Epithelial cell of proximal tubule (primary cell): ENCODE measurements around the gene FAM13B. TPM values are rescaled to one million over a fixed set of nuclear protein-coding genes. Genes with fewer than 3 reads are reported as not detected.

Experiments
- DNase-seq: peaks from one replicate; pipeline ENCODE4 v3.0.0-alpha.2; 2011; ENCODE audit warnings: low read depth
- H3K4me3 ChIP-seq: 2 replicates; pipeline ENCODE4 v1.5.1; 2011; ENCODE audit warnings: low read depth, mild to moderate bottlenecking, low read length
- total RNA-seq: library from RNA; depleted of rRNA; stranded (reverse); fragments of >200 nt; gene quantifications from 2 replicates; pipeline ENCODE4 v1.2.3, GENCODE V29; 2015
- TF ChIP-seq, protein P1 (sequence below): conservative IDR thresholded peaks from 2 replicates; pipeline ENCODE4 v1.5.1; 2012; ENCODE audit warnings: low read depth, mild to moderate bottlenecking, low read length

Gene FAM13B
- total RNA-seq, 1 donor from 2014 or later = 4.0 TPM

DNA sequence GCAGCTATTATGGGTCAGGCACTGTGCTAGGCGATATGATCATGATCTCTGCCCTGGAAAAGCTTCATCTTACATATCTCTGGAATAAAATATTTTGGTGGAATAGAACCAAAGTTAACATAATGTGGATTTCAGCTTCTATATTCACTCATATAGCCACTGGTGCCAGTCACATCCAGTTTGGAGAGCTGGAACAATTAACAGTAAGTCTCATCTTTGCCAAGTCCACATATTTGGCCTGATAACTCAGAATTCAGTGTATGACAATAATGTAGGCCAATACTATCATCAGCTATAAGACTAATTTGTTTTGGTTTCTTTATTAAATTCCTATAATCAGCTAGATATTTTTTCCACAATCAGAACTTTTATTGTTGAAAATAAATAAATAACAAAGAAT lies 5.9 kb upstream of the FAM13B start:
- no peak overlapping the region for H3K4me3 ChIP-seq
- TF ChIP-seq, protein P1, sequence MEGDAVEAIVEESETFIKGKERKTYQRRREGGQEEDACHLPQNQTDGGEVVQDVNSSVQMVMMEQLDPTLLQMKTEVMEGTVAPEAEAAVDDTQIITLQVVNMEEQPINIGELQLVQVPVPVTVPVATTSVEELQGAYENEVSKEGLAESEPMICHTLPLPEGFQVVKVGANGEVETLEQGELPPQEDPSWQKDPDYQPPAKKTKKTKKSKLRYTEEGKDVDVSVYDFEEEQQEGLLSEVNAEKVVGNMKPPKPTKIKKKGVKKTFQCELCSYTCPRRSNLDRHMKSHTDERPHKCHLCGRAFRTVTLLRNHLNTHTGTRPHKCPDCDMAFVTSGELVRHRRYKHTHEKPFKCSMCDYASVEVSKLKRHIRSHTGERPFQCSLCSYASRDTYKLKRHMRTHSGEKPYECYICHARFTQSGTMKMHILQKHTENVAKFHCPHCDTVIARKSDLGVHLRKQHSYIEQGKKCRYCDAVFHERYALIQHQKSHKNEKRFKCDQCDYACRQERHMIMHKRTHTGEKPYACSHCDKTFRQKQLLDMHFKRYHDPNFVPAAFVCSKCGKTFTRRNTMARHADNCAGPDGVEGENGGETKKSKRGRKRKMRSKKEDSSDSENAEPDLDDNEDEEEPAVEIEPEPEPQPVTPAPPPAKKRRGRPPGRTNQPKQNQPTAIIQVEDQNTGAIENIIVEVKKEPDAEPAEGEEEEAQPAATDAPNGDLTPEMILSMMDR = no peak
- DNase-seq = no peak

DNA sequence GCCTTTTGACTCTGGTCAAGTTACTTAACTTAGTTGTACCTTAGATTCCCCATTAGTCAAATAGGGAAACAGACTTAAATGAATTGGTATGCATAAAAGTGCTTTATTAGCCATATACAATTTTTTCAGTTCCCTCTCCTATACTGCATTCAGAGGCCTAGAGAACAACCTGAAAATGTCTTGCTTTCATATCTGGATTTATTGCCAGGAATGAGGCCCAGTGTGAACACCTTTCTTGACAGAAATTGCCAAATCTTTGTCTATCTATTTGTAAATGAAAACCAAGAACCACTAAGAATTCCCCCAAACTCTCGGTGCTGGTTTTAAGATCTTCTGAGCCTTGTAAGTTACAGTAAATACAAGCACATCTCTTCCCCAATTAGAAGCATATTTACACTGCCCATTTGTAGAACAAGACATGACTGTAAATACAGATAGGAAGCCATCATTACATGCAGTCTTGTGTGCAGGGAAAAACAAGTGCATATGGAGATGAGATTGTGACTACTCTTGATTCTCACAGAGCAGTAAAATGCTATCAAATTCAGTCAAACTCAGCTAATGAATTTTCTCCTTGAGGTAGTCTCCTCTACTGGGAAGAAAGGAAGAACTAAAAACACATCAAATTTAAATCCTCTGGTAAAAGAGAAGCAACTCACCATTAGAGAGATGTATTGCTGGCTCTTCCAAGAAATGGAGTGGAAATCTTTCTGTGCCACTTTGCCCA lies 5.2 kb upstream of the FAM13B start:
- TF ChIP-seq, protein P1 = no peak
- no peak for DNase-seq
- H3K4me3 ChIP-seq = no peak overlapping the region

DNA sequence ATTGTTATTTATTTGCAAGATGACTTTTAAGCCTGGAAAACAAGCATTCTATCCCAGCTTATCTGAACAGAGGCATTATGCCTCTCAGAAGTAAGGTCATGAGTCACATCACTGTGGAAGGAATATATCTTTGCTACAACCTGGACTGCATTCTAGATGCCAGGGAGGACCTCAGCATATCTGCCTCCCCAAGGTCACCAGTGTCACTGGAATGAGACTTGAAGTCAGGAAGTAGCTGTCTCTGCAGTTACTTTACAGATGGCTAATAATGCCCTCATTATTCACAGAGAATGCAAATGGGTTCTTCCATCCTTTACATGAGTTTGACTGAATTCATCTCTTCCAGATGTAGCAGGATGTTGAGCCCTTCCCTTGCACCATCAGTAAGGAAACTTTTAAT lies 4.4 kb upstream of the FAM13B start:
- TF ChIP-seq, protein P1 = no peak
- H3K4me3 ChIP-seq = no peak overlapping the region
- DNase-seq = no peak

DNA sequence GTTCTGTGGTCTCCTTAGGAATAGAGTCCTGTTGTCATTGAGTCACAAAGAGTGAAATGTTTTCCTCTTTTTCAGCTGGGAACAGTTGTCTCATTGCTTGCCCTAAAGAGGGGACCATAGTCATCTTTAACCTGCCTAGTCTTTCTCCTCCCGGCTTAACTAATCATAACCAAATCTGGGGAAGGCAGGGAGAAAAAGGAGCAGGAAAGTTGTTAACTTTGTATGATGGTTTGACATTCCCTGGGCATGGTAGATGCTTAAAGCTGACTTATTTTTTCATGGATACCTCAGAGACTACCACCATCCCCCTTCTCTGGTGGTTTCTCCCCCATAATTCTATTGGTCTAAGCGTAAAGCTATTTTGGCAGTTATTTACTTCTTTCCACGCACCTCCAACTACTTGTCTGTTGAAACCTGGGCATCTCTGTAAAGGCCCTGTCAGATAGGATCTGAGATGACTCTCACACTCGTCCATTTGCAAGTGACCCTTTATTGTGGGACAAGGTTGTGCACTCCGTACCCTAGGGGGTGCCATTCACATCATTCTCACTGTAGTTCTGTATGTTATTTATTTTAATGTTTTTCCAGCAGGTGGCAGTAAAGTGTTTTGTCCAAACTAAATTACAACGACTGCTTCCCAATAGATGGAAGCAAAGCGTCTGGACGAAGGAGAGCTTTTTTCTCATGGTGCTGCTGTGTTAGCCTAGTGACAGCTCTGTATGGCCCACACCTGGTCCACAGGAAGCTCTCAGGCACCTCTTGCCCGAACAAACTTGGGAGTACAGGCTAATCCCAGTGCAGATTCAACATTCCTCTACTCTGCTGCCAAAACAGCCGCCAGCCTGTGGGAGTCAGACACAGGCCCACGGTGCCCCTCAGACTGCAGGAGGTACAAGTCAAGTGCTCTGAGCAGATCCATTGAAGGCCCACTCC lies 3.0 kb upstream of the FAM13B start:
- no peak overlapping the region for H3K4me3 ChIP-seq
- TF ChIP-seq, protein P1 = peak; percentile 86
- peak; percentile 64 for DNase-seq

DNA sequence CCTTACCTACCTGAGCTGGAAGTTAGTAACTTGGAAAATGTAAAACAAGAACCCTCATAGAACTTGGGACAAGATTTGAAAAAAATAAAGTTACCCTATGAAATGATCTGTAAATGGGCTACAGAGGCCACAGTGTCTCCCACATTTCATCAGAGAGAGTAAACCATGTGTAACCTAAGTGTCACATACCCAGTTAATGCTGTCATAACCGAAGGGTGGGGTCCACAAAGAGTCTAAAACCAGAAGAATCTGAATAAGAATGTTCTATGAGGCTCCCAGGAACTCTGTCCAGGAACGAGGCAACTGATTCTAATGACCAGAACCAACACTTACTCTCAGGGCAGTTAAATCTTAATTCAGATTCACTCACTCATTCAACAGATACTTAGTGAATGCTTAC lies 1.0 kb upstream of the FAM13B start:
- no peak for DNase-seq
- TF ChIP-seq, protein P1 = no peak
- peak overlapping the region; percentile 84 for H3K4me3 ChIP-seq

DNA sequence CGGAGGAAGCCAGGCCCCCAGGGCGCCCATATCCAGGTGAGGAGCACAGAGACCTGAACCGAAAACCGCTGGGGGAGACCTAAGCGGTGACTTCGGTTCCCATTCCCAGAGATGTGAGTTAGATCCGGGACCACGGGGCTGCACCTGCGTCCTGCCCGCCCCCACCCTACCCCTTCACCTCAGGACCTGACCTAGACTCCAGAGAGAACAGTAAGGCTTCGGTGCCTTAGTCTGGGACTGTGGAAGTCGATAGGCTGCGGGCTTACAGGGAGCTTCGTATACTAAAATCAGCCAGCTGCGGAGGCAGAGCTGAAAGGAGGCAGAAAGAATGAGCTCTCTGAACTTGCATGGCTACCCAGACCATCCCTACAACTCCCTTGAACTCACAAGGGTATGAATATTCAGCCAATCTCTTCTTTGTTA lies 518 bp upstream of the FAM13B start:
- DNase-seq = no peak
- peak overlapping the region; percentile 84 for H3K4me3 ChIP-seq
- TF ChIP-seq, protein P1 = no peak
